Hepatocyte (in vitro differentiated cells): ENCODE data around the gene OAS1. TPM values are rescaled to one million over a fixed set of nuclear protein-coding genes. Genes with fewer than 3 reads are reported as not detected.

ENCODE experiments used
- DNase-seq: peaks from one replicate; pipeline ENCODE4 v3.0.0-alpha.2; 2016; ENCODE audit warnings: low spot score
- H2AFZ ChIP-seq: fragments of 200-600 bp; sonication (generic); 2 replicates; pipeline ENCODE4 v1.6.0; 2016; ENCODE audit warnings: antibody characterized with exemption, mild to moderate bottlenecking
- H3K27ac ChIP-seq: fragments of 200-600 bp; sonication (generic); 2 replicates; pipeline ENCODE4 v1.5.1; 2016; ENCODE audit warnings: mild to moderate bottlenecking
- H3K27me3 ChIP-seq: fragments of 200-600 bp; sonication (generic); 2 replicates; pipeline ENCODE4 v1.6.1; 2016
- H3K36me3 ChIP-seq: fragments of 200-600 bp; sonication (generic); replicated peaks from 2 replicates; pipeline ENCODE4 v1.5.1; 2016; ENCODE audit warnings: low read depth; ENCODE audit not compliant: insufficient read depth
- H3K4me1 ChIP-seq: fragments of 200-600 bp; sonication (generic); 2 replicates; pipeline ENCODE4 v1.5.1; 2016; ENCODE audit warnings: mild to moderate bottlenecking, moderate library complexity; ENCODE audit not compliant: insufficient read depth
- H3K4me2 ChIP-seq: fragments of 200-600 bp; sonication (generic); 2 replicates; pipeline ENCODE4 v1.6.0; 2016
- H3K4me3 ChIP-seq: fragments of 200-600 bp; sonication (generic); 2 replicates; pipeline ENCODE4 v1.5.1; 2016; ENCODE audit warnings: mild to moderate bottlenecking
- H3K79me2 ChIP-seq: fragments of 200-600 bp; sonication (generic); 2 replicates; pipeline ENCODE4 v1.6.0; 2017; ENCODE audit warnings: mild to moderate bottlenecking
- H3K9me2 ChIP-seq: fragments of 200-600 bp; sonication (generic); replicated peaks from 2 replicates; pipeline ENCODE4 v1.6.0; 2017; ENCODE audit warnings: mild to moderate bottlenecking; ENCODE audit not compliant: insufficient read depth
- H3K9me3 ChIP-seq: fragments of 200-600 bp; sonication (generic); 2 replicates; pipeline ENCODE4 v1.5.1; 2016; ENCODE audit warnings: low read depth, mild to moderate bottlenecking
- H4K20me1 ChIP-seq: fragments of 200-600 bp; sonication (generic); 2 replicates; pipeline ENCODE4 v1.6.0; 2016; ENCODE audit warnings: mild to moderate bottlenecking; ENCODE audit not compliant: insufficient read depth, poor library complexity, severe bottlenecking
- EZH2 ChIP-seq: fragments of 200-600 bp; sonication (generic); IDR thresholded peaks from 2 replicates; pipeline ENCODE4 v1.6.1; 2016; ENCODE audit warnings: antibody characterized with exemption, mild to moderate bottlenecking, borderline replicate concordance
- EZH2phosphoT487 ChIP-seq: fragments of 200-600 bp; sonication (generic); IDR thresholded peaks from one replicate; pipeline ENCODE4 v1.6.1; 2018; ENCODE audit warnings: antibody characterized with exemption, mild to moderate bottlenecking, low read depth, moderate library complexity; ENCODE audit not compliant: unreplicated experiment, severe bottlenecking
- WGBS: methylation state at CpG from one replicate; pipeline ENCODE4 v1.1.6; 2016; ENCODE audit warnings: low lambda C conversion rate; ENCODE audit errors: missing lambda C conversion rate; 5-methylcytosine and 5-hydroxymethylcytosine counted together
- polyA plus RNA-seq: library from polyadenylated mRNA; unstranded; fragments of >200 nt; fragmentation: Nextera tagmentation; extraction: Ambion mirVana; gene quantifications from 2 replicates; pipeline ENCODE4 v1.2.1, GENCODE V29; 2016
- total RNA-seq: library from RNA; depleted of rRNA; stranded (reverse); fragments of >200 nt; gene quantifications from 2 replicates; pipeline ENCODE4 v1.2.3, GENCODE V29; 2014
- TF ChIP-seq, protein P1 (sequence below): fragments of 200-600 bp; sonication (generic); IDR thresholded peaks from 2 replicates; pipeline ENCODE4 v1.5.1; 2016; ENCODE audit warnings: antibody characterized with exemption, mild to moderate bottlenecking; ENCODE audit not compliant: poor library complexity

Gene OAS1
- total and polyA plus RNA-seq, 2 experiments from 2014 or later, result 18.6 to 25.0 TPM

DNA sequence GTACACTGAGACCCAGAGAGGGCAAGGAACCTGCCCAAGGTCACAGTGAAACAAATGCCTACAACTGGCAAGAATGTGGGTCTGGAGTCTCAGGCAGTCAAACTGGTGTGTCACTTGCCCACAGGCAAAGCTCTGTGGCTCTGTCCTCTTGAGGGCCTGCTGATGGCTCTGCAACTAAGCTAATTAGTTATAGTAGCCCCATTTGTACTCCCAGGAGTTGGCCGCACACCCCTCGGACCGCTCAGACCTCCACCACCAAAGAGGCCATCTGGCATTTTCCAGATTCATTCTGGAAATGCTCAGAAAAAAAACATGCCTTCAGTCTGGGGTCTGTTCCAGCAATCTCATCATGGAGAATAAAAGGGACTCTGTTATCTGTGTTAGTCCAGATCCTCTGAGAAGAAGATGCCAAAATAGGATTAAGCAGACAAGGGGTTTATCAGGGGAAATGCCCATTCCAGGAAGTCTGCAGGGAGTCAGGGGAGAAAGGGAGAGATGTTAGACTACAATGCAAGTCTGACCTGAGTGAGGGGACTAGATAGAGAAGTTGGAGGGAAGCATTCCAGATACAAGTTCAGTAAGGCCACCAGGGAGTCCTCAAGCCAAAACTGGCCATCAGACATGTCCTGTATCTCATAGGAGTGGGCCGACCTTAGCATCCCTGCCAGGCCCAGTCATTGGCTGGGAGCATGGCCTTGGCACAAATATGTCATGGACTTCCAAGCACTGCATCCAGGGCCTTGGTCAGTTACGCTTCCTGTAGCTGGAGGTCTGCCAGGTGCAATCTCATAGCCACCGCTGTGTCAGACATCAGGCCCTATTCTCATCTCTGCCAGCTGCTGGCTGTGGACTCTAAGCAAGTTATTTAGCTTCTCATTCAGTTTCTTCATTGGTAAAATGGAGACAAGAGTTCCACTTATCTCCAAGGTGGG, 15.4 kb upstream of the OAS1 start:
- no peaks in the 10 kb centered on the region for H3K9me3 ChIP-seq
- no peaks in the 10 kb centered on the region for H3K79me2 ChIP-seq
- TF ChIP-seq, protein P1, sequence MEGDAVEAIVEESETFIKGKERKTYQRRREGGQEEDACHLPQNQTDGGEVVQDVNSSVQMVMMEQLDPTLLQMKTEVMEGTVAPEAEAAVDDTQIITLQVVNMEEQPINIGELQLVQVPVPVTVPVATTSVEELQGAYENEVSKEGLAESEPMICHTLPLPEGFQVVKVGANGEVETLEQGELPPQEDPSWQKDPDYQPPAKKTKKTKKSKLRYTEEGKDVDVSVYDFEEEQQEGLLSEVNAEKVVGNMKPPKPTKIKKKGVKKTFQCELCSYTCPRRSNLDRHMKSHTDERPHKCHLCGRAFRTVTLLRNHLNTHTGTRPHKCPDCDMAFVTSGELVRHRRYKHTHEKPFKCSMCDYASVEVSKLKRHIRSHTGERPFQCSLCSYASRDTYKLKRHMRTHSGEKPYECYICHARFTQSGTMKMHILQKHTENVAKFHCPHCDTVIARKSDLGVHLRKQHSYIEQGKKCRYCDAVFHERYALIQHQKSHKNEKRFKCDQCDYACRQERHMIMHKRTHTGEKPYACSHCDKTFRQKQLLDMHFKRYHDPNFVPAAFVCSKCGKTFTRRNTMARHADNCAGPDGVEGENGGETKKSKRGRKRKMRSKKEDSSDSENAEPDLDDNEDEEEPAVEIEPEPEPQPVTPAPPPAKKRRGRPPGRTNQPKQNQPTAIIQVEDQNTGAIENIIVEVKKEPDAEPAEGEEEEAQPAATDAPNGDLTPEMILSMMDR, result no peak
- TF ChIP-seq EZH2 (no peak), EZH2phosphoT487 (no peak)
- no peaks in the 10 kb centered on the region for H3K36me3 ChIP-seq
- no peaks in the 10 kb centered on the region for H3K4me1 ChIP-seq
- H3K4me2 ChIP-seq, result no peak overlapping the region
- no peaks in the 10 kb centered on the region for H4K20me1 ChIP-seq
- DNase-seq, result no peak
- no peak overlapping the region for H2AFZ ChIP-seq
- 76% methylated on average over 6 of the region's 6 CpGs for WGBS
- no peak overlapping the region for H3K27ac ChIP-seq
- peaks cover 3% of the 10 kb centered on the region for H3K27me3 ChIP-seq
- H3K9me2 ChIP-seq, result no peaks in the 10 kb centered on the region
- H3K4me3 ChIP-seq, result no peak overlapping the region

DNA sequence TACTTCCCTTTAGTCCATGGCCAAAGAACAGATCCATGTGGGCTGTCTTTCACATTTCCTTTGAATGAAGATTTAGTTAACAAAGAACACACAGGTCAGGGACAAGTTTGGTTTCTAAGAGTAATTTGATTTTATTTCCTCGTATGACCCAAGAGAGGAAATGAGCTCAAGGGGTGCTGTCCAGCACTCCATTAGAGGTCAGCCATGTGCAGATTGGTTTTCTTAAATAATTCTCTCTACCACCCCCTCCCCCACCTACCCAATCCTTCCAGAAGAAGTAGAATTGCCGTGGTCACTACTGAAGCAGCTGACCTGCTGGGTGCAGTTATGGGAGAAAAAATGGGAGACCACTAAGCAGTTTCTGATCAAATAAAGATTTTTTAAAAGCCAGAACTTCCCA, 13.9 kb upstream of the OAS1 start:
- WGBS, result 67% methylated on average over 2 of the region's 2 CpGs
- Histone ChIP-seq H3K36me3 (no peaks in the 10 kb centered on the region), H3K79me2 (no peaks in the 10 kb centered on the region), H2AFZ (no peak overlapping the region), H3K27me3 (peaks cover 3% of the 10 kb centered on the region), H3K27ac (no peak overlapping the region), H3K4me1 (no peaks in the 10 kb centered on the region), H3K4me2 (no peak overlapping the region), H3K9me3 (no peaks in the 10 kb centered on the region), H3K9me2 (no peaks in the 10 kb centered on the region), H3K4me3 (no peak overlapping the region), H4K20me1 (no peaks in the 10 kb centered on the region)
- no peak for DNase-seq
- TF ChIP-seq, protein P1, result no peak
- TF ChIP-seq EZH2phosphoT487 (no peak), EZH2 (no peak)

DNA sequence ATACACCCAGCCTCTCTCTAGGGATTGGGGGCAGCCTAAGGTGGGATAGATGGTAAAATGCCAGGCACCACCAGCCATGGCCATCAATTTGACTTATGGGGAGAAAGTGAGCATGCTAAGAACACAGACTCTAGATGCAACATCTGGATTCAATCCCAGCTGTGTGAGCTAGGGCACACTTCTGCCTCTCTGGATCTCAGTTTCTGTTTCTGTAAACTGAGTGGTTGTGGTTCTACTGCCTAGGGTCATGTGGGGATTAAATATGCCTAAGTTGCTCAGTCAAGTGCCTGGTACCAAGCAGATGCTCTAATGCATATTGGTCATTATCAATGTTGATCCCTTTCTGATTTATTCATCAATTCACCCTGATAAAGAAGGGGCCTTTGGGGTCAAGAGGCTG, 12.6 kb upstream of the OAS1 start:
- H3K27ac ChIP-seq, result no peak overlapping the region
- H3K36me3 ChIP-seq, result no peaks in the 10 kb centered on the region
- TF ChIP-seq, protein P1, result no peak
- no peak for TF ChIP-seq EZH2
- TF ChIP-seq EZH2phosphoT487, result no peak
- DNase-seq, result no peak
- H3K4me1 ChIP-seq, result no peaks in the 10 kb centered on the region
- no peaks in the 10 kb centered on the region for H4K20me1 ChIP-seq
- H2AFZ ChIP-seq, result no peak overlapping the region
- peaks cover 3% of the 10 kb centered on the region for H3K27me3 ChIP-seq
- no peaks in the 10 kb centered on the region for H3K9me2 ChIP-seq
- no peak overlapping the region for H3K4me3 ChIP-seq
- H3K79me2 ChIP-seq, result no peaks in the 10 kb centered on the region
- no peaks in the 10 kb centered on the region for H3K9me3 ChIP-seq
- H3K4me2 ChIP-seq, result no peak overlapping the region
